Stimulated activated naive CD4-positive, alpha-beta T cell treated with Interleukin-2 at 50 U/mL for 16 hours (primary cell): ENCODE measurements around the gene PIP4K2A.
"Not testable (repeated sequence)": the region's sequence is repeated elsewhere in the genome, so short reads cannot be mapped to it uniquely, and the experiment has no call there.

Experiments used
- DNase-seq: peaks from one replicate; lab custom pipeline; 2025; lab: John Stamatoyannopoulos, UW

The PIP4K2A gene

DNA sequence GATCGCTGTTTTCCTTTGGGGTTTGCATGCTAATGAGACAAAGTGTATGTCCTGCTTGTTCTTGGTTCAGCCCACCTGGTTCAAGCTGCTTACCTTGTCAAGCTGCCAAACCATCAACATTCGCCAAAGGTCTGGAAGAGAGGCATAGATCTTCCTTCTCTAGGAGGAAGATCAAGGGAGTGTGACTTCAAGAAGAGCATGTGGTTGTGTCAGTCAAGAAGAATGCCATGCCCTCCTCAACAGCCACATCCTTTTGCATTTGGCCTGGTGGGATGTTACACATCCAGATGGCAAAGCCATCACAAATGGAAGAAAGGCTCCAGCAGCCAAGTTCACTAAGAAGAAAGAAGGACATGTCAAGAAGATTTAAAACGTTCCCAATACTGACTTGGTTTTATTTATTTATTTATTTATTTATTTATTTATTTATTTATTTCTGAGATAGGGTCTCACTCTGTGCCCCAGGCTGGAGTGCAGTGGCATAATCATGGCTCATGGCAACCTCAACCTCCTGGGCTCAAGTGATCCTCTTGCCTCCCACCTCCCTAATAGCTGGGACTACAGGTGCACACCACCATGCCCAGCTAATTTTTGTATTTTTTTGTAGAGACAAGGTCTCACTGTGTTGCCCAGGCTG, 5.1 kb upstream of the PIP4K2A start:
- no peak for DNase-seq

DNA sequence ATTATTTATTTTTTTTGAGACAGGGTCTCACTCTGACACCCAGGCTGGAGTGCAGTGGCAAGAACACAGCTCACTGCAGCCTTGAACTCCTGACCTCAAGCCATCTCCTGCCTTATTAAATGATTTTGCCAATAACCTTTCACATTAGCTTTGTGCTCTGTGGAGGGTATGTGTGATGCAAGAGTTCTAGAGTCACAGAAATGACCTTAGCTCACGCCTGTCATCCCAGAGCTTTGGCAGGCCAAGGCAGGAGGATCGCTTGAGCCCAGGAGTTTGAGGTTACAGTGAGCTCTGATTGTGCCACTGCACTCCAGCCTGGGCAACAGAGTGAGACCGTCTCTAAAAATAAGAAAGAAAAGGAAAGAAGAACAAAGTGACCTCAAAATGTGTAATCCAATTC, 4.3 kb upstream of the PIP4K2A start:
- not testable (repeated sequence) for DNase-seq

DNA sequence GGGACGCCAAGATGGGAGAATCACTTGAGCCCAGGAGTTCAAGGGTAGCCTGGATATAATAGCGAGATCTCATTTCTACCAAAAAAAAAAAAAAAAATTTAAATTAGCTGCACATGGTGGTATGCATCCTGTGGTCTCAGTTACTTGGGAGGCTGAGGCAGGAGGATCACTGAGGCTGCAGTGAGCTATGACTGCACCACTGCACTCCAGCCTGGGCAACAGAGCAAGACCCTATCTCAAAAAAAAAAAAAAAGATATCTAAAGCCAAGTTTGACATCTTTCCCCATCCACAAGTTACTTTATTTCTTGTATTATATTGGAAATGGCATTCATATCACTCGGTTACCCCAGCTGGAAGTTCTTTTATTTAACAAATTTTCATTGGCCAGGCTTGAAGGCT, 3.4 kb upstream of the PIP4K2A start:
- DNase-seq = no peak

DNA sequence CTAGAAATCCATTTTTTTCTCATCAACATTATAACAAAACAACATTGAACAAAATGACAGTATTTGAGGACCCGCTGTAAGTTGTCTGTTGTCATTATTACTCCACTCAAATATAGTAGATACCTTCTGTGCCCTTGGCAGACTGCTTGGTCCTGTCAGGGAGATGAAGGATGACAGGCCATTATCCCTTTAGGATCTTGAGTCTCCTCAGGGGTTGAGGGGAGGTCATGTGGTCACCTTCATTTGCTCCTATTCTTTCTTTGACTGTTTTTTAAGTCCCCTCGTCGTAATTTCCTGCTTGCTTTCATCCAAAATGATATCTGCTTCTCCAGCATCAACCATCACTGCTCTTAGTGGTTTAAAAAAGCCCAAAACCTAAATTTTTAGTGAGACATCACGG, 2.6 kb upstream of the PIP4K2A start:
- no peak for DNase-seq

DNA sequence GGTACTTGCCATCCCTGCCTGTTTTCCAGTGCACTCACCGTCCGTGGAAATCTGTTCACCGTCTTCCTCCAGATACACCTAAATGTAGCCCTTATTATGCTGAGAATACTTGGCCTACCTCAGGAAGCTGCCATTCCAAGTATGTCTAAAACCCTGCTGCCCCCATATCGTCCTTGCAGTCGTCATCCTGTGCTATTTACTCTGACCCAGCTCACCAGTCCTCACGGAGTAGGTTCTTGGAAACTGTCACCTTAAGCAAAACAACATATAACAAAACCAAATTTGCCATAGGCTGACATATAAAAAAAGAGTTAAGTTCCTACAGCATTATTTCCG, 880 bp upstream of the PIP4K2A start:
- DNase-seq = no peak

DNA sequence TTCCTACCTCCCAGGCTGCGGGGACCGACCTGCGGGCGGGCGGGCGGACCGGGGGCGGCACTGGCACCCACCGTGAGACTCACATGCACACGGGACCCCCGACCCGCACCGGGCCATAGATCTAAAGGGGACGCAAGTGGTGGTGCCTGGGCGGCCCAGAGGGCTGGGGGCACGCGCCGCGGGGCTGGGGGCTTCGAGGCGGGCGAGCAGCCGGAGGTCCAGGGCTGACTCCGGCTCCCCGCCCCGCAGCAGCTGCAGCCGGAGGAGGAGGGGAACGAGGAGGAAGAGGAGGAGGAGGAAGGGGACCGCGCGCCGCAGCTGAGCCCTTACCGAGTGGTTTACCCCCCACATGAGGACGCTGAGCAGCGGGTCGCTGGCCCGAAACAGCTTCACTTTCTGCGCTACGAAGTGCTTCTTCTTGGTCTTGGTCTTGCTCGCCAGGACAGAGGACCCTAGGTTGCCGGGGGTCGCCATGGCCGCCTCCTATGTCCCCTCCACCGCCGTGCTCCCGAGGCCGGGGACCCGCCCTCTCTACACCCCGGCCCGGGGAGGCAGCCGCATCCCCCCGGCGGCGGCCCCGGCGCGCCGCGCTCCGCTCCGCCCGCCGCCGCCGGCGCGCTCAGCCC, 412 bp downstream of the PIP4K2A start:
- DNase-seq = peak; percentile 30

DNA sequence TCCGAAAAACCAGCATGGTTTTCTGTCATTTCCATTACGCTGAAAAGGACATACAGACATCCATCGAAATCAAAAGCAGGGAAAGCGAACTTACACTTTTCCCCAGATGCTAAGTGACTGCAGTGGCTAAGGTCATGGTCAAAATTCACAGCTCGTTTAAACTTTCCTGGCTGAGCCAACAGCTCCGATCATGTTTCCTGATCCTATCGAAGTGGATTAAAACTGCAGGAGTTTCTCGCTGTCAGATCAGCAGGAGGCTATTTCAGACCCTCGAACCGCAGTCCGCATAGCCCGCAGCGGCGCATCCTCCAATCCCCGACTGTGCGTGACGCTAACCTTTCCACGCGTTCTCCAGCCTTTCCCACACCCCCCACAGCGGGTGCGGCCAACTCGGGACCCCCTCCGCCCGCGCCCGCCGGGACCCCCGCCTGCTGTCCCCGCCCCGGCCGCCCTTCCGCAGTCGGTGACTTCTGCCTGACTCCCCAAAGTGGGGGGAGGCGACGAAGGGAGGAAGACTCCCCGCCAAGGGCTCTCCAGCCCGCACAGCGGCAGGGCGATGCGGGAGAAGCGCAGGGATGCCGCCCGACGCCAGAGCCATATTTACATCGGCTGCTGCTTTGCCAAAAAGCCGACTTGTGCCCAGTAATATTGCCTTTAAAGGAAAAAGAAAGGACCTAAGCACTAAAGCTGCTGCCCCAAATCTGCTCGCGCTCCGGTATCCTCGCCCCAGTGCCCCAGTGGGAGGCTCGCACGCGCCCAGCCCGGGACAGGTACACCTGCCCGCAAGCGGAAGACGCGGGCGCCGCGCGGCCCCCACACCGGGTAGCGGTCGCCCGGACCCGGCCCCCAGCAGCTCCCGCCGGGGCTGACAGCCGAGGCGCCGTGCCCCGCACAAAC, 1.2 kb downstream of the PIP4K2A start:
- DNase-seq = peak; percentile 28

DNA sequence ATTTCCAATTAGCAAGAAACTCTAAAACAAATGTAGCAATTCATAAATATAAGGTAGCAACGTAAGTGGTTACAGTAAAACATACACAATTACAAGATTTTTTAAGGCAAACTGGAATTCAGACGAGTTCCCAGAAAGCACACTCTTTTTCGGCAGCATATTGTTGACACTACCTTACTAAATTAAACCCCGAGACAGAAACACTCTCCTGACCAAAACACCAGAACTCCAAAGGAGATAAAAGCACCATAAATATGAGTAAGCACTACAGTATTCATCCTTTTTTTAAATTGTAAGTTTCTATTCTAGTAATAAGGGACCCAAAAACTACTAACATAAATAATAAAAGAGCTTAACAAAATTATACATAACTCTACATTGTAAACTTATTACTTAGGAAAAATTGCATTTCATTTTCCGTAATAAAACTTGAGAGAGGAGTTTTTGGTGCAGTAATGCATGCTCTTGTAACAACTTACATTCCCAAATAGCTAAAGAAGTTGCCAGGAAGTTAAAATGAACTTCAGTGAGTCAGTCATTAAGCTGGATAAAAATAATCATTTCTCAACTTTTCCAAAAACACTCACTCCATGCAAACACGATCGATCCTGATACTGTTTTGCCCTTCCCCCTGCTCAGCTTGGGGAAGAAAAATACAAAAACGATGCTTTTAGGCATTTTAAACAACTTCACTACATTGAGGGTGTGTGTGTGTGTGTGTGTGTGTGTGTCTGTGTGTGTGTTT, 2.0 kb downstream of the PIP4K2A start:
- DNase-seq = no peak

DNA sequence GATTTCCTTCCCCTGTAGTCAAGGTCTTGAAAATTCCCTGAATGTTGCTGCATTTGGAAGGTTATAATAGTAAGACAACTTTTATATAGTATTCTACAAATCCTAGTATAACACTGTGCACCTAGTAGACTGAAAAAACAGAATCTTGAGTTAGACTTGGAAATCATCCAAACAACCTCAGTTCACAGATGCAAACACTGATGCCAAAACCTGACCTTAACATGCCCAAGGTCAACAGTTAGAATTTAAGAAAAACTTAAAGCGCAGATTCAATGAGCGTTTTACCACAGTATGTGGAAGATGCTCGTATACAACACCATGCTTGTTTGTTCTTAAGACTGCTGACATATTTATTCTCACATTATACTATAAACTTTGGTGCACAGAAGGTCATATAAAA, 3.0 kb downstream of the PIP4K2A start:
- DNase-seq = no peak

DNA sequence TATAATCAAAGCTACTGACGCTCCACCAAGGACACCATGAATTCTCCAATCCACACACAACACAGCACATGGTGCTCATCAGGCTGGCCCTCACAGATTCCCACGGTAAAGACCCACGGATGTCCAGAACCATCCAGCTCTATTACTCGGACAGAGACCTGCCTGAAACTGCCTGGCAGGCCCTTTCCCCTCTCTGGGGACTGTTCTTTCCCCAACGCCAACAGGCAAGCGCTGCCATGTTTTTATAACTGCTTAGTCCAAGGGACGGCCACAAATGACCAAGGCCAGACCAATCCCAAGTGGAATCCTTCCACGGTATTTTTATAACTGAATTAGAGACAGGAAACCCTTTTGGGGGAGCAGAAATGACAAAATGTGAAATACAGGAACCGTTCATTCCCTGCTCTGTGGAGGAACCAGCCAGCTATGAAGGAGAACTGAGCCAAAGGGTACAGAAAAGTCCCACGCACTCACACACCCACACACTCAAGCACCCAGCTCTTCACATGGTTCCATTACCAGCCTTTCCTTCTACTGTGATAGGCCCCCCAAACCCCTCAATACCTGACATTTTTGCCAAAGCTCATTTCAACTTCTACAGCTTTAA, 4.1 kb downstream of the PIP4K2A start:
- no peak for DNase-seq

DNA sequence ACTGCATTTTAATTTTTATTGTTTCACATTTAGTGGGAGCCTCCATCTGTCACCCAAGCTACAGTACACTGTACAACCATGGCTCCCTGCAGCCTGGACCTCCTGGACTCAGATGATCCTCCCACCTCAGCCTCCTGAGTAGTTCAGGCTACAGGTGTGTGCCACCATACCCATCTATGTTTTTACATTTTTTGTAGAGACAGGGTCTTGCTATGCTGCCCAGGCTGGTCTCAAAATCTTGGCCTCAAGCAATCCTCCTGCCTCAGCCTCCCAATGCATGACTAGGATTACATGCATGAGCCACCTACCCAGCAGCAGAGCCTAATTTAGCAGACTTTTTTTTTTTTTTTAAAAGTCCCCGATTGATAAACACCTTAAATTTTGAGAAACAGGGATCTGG, 5.6 kb downstream of the PIP4K2A start:
- no peak for DNase-seq

DNA sequence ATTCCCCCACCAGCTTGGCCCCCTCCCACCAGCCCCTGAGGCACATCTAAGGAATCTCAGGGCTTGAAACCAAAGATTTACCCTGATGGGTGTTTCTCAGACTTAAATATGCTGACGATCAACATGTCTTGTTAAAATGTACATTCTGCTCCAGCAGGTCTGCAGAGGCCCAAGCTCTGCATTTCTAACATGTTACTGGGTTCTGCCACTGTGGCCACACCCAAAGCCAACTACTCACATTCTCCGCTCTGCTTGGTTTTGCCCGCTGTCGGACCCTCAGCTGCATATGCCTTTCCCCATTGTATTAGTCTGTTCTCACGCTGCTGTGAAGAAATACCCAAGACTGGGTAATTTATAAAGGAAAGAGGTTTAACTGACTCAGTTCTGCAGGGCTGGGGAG, 8.9 kb downstream of the PIP4K2A start:
- DNase-seq = no peak

DNA sequence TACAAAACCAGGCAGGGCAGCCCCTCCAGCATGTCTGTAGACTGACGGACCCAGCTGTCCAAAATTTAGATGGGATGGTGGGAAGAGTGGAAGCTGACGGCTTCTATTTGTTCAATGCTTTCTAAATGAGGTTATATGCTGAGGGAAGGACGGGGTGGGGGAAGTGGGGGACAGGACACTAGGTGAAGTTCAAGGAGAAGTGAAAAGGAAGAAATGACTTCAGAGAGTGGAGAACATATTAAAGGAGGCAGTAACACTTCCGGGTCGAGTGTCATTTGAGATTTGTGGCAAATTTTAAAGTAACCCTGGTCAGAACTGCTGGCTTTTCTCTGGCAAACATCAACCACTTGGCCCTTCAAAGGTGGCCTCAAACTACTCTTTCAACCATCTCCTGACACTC, 9.4 kb downstream of the PIP4K2A start:
- no peak for DNase-seq

DNA sequence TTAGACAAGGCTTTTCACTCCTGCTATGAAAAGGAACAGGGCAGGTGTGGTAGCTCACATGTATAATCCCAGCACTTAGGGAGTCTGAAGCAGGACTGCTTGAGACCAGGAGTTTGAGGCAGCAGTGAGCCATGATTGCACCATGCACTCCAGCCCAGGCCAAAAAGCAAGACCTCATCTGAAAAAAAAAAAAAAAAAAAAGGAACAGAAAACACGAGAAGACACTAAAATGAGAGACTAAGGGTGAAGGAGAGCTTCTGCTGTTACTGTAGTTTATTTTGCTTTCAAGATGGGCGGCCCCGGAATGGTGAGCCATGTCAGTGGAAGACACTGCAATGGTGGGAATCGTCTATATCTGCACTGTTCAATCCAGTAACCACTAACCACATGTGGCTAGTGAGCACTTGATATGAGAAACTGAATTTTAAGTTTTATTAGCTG, 9.9 kb downstream of the PIP4K2A start:
- no peak for DNase-seq

DNA sequence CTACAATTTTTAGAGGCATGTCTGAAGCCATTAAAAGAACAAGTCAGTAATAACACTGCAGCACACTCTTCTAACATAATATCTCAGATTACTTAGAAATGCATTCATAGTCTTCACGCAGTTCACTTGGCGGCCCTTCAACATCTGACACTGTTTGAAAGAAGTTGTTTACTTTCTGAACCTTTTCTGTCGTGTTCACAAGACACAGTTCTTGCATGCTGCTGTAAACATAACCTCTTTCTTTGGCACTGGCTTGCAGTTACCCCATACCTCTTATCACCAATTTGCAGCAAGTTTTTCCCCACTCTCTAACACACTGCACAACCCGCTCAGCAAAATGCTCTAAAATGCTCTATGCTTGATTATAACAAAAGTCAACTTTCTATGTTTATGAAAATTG, 12.0 kb downstream of the PIP4K2A start:
- DNase-seq = no peak

DNA sequence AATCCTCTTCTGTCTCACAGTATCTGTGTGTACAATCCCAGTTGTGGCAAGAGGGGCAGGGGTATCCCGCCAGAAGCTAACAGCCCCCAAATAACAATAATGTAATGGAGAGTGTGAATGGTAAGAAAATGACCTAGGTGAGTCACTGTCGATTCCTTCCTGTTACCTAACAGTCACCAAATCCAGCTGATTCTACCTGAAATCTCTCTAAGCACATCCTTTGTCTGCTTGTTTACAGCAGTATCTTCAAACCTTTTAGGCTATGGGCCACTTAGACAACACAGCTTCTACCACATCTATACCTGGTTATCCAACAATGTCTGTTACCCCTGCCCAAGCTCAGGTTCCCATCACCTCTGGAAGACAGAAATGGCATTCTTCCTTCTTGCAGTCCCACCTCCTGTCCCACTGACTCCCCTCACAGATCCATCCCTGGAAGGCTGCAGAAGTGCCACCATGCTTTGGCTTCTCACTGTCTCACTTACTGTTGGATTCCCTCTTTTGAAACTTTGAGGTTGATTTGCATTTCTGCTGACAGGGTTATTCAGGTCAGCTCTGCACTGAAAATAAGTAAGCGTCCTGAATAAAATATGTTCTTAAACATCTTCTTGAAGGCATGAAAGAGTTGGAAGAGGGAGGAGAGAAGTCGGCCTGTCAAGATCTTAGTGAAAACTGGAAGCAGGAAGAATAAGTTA, 13.1 kb downstream of the PIP4K2A start:
- DNase-seq = no peak

DNA sequence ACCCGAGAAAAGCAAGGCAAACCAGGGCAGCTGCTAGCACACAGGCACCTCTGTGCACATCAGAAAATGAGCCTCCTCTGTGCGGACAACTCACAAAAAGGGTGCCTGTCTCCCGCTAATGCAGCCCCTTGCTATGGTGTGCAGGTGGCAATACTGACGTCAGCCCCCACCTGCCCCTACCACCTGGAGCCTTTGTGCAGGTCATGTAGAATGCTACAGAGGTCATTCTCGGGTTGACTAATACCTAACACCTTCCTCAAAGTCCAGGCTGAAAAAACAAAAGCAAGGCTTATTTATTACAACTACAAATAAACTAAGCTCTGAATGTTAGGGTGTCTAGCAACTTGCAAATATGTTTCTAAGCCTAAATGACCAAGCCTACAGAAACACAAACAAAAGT, 13.9 kb downstream of the PIP4K2A start:
- no peak for DNase-seq

DNA sequence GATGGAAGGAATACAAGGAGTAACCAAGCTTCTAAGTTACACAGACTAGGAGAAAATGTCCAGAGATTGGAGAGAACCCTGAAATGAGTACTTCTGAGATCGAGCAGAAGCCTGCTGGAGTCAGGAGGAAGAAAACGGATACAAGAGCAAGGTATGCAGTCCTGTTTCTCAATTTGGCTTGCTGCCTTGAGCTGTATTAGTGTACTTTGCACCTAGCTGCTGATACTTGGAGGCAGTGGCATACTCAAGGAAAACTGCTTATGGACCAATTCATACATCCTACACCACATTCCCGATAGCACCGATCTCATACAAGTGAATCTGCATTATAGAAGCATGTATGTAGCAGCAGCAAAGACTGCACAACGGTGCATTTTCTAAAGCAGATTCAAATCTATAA, 14.4 kb downstream of the PIP4K2A start:
- DNase-seq = no peak

DNA sequence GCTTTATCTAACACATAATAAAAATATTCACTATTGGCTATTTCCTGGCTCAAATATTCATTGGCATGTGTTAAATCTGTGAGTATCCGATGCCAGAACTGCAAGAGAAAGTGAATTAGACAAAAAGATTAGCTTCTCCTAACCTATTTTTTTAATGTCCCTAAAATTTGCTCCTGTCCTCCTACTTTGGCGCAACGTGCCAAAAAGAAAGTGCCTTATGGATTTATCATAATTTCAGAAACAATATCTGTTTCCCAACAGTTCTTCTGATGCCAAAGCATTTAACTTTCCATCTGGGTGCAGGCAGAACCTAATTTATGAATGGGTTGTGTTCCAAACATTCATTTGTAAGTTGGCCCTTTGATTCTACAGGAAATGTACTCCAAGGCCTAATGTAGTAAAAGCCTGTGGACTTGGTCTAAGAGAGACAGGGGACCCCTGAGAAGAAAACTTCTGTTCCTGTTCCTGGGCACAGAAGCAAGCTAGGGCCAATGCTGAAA, 15.4 kb downstream of the PIP4K2A start:
- DNase-seq = no peak

DNA sequence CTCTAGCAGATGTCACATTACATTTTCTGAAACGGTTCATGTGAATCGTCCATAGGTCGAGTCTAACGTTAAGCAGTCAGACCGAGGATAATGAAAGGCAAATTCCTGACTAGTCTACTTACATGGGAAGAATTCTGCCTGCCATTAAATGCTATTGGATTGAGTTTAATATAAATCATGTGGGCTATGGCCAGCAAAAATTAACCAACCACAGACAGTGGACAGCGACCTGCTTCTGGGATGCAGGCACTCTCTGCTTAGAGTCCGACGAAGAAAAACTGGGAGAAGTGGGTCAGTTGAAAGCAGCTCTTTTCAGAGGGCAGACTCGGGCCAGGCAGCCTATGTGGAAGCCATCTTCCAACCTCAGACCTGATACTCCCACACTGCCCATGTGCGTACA, 16.6 kb downstream of the PIP4K2A start:
- DNase-seq = no peak

DNA sequence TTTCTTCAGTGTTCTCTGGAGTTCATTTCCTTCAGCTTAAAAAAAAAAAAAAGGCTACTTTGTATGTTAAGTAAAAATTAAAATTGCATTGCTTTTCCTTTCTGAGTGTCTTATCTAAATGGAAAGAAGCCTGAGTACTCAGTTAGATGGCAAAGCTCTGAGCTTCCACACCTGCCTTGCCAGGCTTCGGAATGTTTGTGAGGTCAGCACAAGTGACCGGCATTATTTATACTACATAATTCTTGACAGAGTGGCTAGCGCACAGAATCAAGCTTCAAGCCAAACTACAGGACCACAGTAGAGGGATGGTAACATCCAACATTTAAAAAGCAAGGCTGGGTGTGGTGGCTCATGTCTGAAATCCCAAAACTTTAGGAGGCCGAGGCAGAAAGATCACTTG, 17.3 kb downstream of the PIP4K2A start:
- no peak for DNase-seq
